H1 (cell line): ENCODE data around the gene ACTL10.

Experiments
- CBX8 ChIP-seq: fragments of 300-800, 300-1000 bp; sonication (generic); IDR thresholded peaks from 2 replicates; pipeline ENCODE4 v1.7.1; 2016; ENCODE audit warnings: low read depth, low read length, borderline replicate concordance
- EP300 ChIP-seq, 2 experiments: IDR thresholded peaks; 1 replicate in 1 of 2; 2 replicates in 1 of 2; pipeline ENCODE4 v1.6.1; 2011 to 2012; ENCODE audit warnings: low read depth in 2 of 2, low read length in 2 of 2, mild to moderate bottlenecking in 2 of 2, borderline replicate concordance in 1 of 2, inconsistent platforms in 1 of 2, moderate library complexity in 1 of 2
- EZH2 ChIP-seq: fragments of 200-600 bp; sonication (generic); IDR thresholded peaks from 2 replicates; pipeline ENCODE4 v1.7.1; 2012; ENCODE audit warnings: low read depth, mild to moderate bottlenecking, moderate library complexity, low read length, inconsistent platforms; ENCODE audit not compliant: severe bottlenecking
- GABPA ChIP-seq: IDR thresholded peaks from 2 replicates; pipeline ENCODE4 v1.6.1; 2011; ENCODE audit warnings: mild to moderate bottlenecking, low read length, moderate library complexity, borderline replicate concordance; ENCODE audit not compliant: insufficient read depth
- GTF2F1 ChIP-seq: IDR thresholded peaks from 2 replicates; pipeline ENCODE4 v1.6.1; 2012; ENCODE audit warnings: low read depth, low read length, improper control_type of control experiment, borderline replicate concordance
- HDAC6 ChIP-seq: IDR thresholded peaks from one replicate; pipeline ENCODE4 v1.7.1; 2012; ENCODE audit warnings: low read depth, mild to moderate bottlenecking, inconsistent platforms, low read length, moderate library complexity
- POLR2A ChIP-seq, 2 experiments: IDR thresholded peaks; 1 replicate in 1 of 2; 2 replicates in 1 of 2; pipeline ENCODE4 v1.6.1; 2011; ENCODE audit warnings: low read depth in 2 of 2, low read length in 2 of 2, mild to moderate bottlenecking in 2 of 2; ENCODE audit errors: control extremely low read depth in 1 of 2
- POLR2AphosphoS5 ChIP-seq: IDR thresholded peaks from 2 replicates; pipeline ENCODE4 v1.6.1; 2011; ENCODE audit warnings: low read depth, low read length
- SP4 ChIP-seq: IDR thresholded peaks from 2 replicates; pipeline ENCODE4 v1.6.1; 2012; ENCODE audit warnings: low read length, inconsistent platforms
- YY1 ChIP-seq: IDR thresholded peaks from 2 replicates; pipeline ENCODE4 v1.6.1; 2011; ENCODE audit warnings: low read depth, mild to moderate bottlenecking, low read length
- TF ChIP-seq, protein P1 (sequence below), 3 experiments: IDR thresholded peaks; 1 replicate in 2 of 3; 2 replicates in 1 of 3; pipeline versions ENCODE4 v1.5.1 to v1.6.1; 2011; ENCODE audit warnings: low read length in 3 of 3, mild to moderate bottlenecking in 3 of 3, inconsistent platforms in 2 of 3, low read depth in 1 of 3, moderate library complexity in 1 of 3; ENCODE audit not compliant: insufficient read depth in 1 of 3; ENCODE audit errors: control extremely low read depth in 1 of 3
- TF ChIP-seq, protein P2 (sequence below): IDR thresholded peaks from 2 replicates; pipeline ENCODE4 v1.6.1; 2012; ENCODE audit warnings: inconsistent platforms

DNA sequence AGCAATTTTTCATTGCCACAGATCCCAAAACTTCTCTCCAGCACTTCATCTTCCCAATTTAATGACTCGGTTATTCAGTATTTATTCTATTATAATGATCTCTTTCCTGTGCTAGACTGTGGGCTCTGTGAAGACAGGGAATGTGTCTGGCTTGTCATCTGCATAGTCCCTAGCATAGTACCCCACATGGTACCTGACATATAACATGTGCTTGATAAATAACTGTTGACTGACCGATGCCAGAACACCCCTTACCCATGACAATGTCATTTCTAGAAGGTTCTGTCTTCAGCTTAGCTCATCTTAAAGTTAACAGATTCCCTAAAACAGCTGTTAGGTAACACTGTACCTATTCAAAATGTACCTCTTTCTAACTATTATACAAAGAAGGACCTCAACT is 49.8 kb downstream of the ACTL10 start:
- TF ChIP-seq POLR2AphosphoS5 (no peak), SP4 (no peak), HDAC6 (no peak), GABPA (no peak), CBX8 (no peak), EZH2 (no peak), GTF2F1 (no peak), YY1 (no peak), EP300 (IDR thresholded peaks at IDR 0.05; ENCODE audit: borderline replicate concordance in 1 of 2, low read depth in 2 of 2, low read length in 2 of 2) (no peak), POLR2A (IDR thresholded peaks at IDR 0.05; ENCODE audit: control extremely low read depth in 1 of 2, low read depth in 2 of 2, low read length in 2 of 2) (no peak)
- TF ChIP-seq, protein P1, sequence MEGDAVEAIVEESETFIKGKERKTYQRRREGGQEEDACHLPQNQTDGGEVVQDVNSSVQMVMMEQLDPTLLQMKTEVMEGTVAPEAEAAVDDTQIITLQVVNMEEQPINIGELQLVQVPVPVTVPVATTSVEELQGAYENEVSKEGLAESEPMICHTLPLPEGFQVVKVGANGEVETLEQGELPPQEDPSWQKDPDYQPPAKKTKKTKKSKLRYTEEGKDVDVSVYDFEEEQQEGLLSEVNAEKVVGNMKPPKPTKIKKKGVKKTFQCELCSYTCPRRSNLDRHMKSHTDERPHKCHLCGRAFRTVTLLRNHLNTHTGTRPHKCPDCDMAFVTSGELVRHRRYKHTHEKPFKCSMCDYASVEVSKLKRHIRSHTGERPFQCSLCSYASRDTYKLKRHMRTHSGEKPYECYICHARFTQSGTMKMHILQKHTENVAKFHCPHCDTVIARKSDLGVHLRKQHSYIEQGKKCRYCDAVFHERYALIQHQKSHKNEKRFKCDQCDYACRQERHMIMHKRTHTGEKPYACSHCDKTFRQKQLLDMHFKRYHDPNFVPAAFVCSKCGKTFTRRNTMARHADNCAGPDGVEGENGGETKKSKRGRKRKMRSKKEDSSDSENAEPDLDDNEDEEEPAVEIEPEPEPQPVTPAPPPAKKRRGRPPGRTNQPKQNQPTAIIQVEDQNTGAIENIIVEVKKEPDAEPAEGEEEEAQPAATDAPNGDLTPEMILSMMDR (IDR thresholded peaks at IDR 0.05; ENCODE audit: control extremely low read depth in 1 of 3, insufficient read depth in 1 of 3, low read depth in 1 of 3, low read length in 3 of 3), result no peak
- TF ChIP-seq, protein P2, sequence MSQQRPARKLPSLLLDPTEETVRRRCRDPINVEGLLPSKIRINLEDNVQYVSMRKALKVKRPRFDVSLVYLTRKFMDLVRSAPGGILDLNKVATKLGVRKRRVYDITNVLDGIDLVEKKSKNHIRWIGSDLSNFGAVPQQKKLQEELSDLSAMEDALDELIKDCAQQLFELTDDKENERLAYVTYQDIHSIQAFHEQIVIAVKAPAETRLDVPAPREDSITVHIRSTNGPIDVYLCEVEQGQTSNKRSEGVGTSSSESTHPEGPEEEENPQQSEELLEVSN, result no peak
